ENCODE data around the gene RHOXF1.
A peak's percentile ranks its signal among the peaks of the same experiment; 100 is the strongest.
"Not testable (repeated sequence)": the region's sequence is repeated elsewhere in the genome, so short reads cannot be mapped to it uniquely, and the experiment has no call there.

RHOXF1 gene, protein sequence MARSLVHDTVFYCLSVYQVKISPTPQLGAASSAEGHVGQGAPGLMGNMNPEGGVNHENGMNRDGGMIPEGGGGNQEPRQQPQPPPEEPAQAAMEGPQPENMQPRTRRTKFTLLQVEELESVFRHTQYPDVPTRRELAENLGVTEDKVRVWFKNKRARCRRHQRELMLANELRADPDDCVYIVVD

DNA sequence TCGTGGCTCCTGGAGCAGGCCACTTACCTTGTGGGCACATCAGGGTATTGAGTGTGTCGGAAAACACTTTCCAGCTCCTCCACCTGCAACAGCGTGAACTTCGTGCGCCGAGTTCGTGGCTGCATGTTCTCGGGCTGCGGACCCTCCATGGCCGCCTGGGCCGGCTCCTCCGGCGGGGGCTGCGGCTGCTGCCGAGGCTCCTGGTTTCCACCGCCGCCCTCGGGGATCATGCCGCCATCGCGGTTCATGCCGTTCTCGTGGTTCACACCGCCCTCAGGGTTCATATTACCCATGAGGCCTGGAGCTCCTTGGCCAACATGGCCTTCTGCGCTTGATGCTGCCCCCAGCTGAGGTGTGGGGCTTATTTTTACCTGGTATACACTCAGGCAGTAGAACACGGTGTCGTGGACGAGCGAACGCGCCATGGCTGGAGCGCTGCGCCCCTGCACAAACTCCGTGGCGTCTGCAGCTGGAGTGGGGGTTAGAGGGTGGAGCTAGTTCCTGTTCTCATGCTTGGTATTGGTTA lies at the start of gene RHOXF1:
Gene RHOXF1 (minus strand): TSS at position 476 of the 526 bp plus-strand sequence. CDS start 51 bp downstream, at position 425.
- no peak for DNase-seq (ENCODE audit: insufficient read length, low spot score)
- FAIRE-seq, result no peak

DNA sequence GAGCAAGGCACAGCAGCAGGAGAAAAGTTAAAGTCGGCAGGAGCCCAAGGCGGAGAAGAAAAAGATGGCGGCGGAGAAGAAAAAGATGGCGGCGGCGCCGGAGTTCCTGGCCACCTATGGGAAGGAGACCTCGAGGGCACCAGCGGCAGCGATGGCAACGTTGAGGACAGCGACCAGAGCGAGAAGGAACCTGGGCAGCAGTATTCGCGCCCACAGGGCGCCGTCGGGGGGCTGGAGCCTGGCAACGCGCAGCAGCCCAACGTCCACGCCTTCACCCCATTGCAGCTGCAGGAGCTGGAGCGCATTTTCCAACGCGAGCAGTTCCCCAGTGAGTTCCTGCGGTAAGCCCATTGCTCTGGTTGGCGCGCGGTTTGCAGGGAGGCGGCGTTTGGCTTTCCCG lies 43.4 kb upstream of the RHOXF1 start:
- not testable (repeated sequence) for DNase-seq (ENCODE audit: insufficient read length, low spot score); FAIRE-seq

GRCh38 chrX:120158313-120158712 lies 42.6 kb upstream of the RHOXF1 start, which contains the start of gene RHOXF2:
TSS of gene RHOXF2 (plus strand) at chrX:120158613. CDS start at chrX:120158751, 138 bp downstream.
- FAIRE-seq; DNase-seq (ENCODE audit: insufficient read length, low spot score): not testable (repeated sequence)

DNA sequence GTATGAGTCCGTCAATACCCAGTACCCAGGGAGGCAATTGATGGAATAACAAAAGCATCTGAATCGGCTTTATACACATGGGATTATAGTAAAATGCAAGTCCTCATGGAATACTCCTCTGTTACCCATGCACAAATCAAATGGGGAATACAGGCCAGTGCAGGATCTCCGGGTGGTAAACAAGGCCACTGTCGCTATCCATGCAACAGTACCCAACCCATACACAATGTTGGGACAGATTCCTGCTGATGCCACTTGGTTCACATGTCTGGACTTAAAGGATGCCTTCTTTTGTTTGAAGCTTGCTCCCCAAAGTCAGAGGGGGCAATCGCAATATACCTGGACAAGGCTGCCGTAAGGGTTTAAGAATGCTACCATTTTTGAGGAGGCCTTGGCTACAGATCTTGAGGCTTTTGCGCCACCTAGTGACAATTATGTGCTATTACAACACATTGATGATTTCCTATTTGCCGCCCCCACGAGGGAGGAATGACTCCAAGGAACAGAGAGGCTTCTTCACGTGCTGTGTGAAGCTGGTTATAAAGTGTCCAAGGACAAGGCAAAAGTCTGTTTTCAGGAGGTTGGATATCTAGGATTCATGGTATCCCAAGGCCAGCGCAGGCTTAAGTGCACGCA lies 34.5 kb upstream of the RHOXF1 start:
- DNase-seq (ENCODE audit: insufficient read length, low spot score); FAIRE-seq: not testable (repeated sequence)

GRCh38 chrX:120147537-120147936 lies 31.8 kb upstream of the RHOXF1 start:
- FAIRE-seq (no peak), DNase-seq (ENCODE audit: insufficient read length, low spot score) (no peak)

- not testable (repeated sequence) for FAIRE-seq
Measured at GRCh38 chrX:120146323-120146722, 30.6 kb upstream of the RHOXF1 start.

DNA sequence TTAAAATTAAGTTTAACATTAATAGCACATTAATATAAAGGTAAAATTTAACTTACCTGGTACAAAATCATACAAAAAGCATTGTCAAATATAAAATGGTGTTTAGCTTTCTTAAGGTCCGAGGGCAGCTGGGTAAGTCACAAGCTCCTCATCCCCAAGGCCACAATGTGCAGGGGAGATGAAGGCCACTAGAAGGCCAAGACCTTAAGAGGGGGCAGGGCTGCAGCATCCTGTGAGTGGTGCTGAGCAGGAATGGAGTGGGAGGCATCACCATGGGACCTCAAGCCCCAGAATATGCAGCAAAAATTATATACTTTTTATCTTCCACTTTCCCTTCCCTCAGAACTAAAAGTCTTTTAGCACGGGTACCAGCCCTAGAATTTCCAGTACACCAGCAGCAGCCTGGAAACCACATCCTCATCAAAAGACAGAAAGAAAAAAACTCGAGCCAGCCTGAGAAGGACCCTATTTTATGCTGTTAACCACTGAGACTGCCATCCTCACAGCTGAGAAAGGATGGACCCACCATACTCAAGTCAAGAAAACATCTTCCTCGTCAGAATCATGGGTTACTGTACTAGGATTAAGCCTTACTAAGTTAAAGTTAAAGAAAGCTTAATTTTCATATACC lies 29.7 kb upstream of the RHOXF1 start:
- no peak for DNase-seq (ENCODE audit: insufficient read length, low spot score)
- FAIRE-seq, result no peak

More at GRCh38 chrX:120146323-120146722, 30.6 kb upstream of the RHOXF1 start:
- DNase-seq (ENCODE audit: insufficient read length, low spot score), result not testable (repeated sequence)

DNA sequence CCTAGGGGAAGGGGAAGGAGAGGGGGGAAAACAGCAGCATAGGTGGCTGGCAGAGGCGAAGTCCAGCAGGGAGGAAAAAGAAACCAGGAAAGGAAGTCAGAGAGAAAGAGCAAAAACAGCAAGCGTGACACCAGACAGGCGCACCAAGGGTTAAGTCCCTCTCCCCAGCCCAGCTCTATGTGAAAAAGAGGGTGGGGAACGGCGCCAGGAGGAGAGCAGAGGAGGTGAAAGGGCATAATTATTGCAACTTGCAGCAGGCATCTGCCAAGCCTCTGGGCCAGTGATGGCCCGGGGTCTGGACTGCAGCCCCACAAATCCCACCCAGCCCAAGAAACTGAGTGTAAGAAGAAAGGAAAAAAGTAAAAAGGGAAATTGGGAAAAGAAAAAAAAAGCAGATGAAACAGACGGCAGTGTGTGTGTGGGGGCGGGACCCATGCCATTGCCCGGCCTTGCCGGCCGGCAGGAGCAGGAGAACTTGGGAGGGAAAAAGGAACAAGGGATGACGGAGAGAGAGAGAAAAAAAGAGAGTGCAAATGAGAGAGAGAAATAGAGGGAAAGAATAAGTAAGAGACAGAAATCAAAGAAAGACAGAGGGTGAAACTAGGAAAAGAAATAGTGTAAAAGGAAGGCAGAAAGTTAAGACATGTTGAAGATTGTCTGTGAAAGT lies 28.6 kb upstream of the RHOXF1 start:
- no peak for DNase-seq (ENCODE audit: insufficient read length, low spot score)

DNA sequence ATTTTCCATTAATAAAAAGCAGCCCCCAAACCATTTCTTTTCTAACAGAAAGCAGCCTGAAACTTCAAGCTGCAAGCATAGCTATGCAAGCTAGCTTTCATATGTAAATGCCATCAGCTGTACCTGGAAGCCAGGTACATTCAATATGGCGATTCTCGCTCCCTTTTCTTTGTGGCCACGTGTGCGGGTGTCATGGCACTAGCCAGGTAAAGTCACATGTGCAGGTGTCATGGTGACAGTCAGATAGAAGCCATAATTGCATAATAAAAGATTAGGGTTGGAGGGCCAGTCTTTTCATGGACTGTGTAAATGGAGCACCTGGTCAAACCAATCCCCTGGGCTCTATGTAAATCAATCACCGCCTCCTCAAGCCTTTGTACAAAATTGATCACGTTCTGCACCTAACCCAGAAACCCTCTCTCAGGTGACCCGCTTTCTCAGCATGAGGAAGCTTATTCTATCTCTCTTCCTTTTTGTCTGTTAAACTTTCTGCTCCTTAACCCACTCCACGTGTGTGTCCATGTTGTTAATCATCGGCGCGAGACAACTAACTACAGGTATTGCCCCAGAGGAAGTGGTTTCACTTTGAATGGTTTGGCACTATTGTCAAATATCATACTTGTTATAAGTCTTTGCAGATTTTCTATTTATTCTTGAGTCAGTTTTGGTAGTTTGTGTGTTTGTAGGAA lies 24.7 kb upstream of the RHOXF1 start:
- FAIRE-seq (no peak), DNase-seq (ENCODE audit: insufficient read length, low spot score) (no peak)

More for the DNA sequence above, 28.6 kb upstream of the RHOXF1 start:
- FAIRE-seq, result no peak

- DNase-seq (ENCODE audit: insufficient read length, low spot score) (no peak), FAIRE-seq (no peak)
Measured at GRCh38 chrX:120137439-120137838, 21.7 kb upstream of the RHOXF1 start.

- DNase-seq (ENCODE audit: insufficient read length, low spot score), result no peak
- FAIRE-seq, result no peak
Measured at GRCh38 chrX:120136840-120137239, 21.1 kb upstream of the RHOXF1 start.

- FAIRE-seq (no peak), DNase-seq (ENCODE audit: insufficient read length, low spot score) (no peak)
Measured at GRCh38 chrX:120136128-120136527, 20.4 kb upstream of the RHOXF1 start.

DNA sequence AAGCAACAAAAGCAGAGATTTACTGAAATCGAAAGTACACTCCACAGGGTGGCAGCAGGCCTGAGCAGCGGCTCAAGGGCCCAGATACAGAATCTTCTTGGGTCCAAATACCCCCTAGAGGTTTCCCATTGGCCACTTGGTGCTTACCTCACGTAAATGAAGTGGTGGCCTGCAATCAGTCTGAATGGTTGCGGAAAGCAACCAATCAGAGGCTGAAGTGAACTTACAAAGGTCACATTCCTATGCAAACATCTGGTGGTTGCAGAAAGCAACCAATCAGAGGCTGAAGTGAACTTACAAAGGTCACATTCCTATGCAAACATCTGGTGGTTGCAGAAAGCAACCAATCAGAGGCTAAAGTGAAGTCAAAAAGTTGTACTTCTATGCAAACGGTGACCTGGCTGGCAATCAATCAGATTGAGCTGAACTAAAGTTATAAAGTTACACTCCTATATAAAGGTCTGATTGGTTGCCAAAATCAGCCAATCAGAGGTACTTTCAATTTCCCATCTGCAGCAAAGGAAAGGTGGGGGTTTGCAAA lies 12.7 kb upstream of the RHOXF1 start:
- peak; percentile 54 for FAIRE-seq
- DNase-seq (ENCODE audit: insufficient read length, low spot score), result not testable (repeated sequence)

DNA sequence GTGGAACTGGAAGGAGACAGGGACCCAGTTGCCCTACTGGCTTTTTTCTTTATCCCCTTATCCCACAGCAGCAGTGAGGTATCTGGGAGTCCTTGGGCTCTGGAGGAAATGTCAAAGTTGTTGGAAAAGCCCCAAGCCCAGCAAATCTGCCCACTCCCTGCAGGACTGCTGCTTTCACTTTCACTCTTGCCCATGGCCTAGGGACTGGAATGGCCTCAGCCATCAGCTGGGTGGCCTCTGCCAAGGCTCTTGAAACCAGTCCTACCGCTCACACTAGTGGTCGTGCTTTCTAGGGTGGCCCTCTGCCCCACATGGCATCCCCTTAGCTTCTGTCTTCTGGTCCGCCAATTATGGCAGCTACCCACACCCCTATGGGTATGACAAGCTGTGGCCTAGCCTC lies 9.7 kb upstream of the RHOXF1 start:
- DNase-seq (ENCODE audit: insufficient read length, low spot score) (no peak), FAIRE-seq (no peak)

GRCh38 chrX:120120223-120120622 lies 4.5 kb upstream of the RHOXF1 start:
- FAIRE-seq (no peak), DNase-seq (ENCODE audit: insufficient read length, low spot score) (no peak)

- FAIRE-seq (no peak), DNase-seq (ENCODE audit: insufficient read length, low spot score) (no peak)
Measured at GRCh38 chrX:120111611-120112010, 4.1 kb downstream of the RHOXF1 start.

GRCh38 chrX:120109378-120109777 lies 6.3 kb downstream of the RHOXF1 start:
- FAIRE-seq, result no peak
- no peak for DNase-seq (ENCODE audit: insufficient read length, low spot score)

GRCh38 chrX:120104707-120105106 lies 11.0 kb downstream of the RHOXF1 start:
- DNase-seq (ENCODE audit: insufficient read length, low spot score); FAIRE-seq: not testable (repeated sequence)

DNA sequence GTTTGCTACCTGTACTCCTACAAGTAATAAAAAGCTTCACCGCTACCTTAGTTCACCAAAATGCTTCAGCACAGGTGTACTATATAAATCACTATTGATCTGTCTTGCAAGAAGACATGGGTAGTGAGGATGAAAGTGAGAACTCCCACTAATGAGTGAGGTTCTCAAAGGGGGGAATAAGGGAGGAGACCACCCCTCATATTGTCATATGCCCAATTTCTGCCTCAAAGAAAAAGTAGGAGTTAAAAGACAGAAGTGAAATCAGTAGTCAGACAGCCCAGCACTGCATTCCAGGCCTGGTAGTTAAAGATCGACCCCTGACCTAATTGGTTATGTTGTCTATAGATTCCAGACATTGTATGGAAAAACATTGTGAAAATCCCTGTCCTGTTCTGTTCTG lies 14.7 kb downstream of the RHOXF1 start:
- not testable (repeated sequence) for FAIRE-seq; DNase-seq (ENCODE audit: insufficient read length, low spot score)

DNA sequence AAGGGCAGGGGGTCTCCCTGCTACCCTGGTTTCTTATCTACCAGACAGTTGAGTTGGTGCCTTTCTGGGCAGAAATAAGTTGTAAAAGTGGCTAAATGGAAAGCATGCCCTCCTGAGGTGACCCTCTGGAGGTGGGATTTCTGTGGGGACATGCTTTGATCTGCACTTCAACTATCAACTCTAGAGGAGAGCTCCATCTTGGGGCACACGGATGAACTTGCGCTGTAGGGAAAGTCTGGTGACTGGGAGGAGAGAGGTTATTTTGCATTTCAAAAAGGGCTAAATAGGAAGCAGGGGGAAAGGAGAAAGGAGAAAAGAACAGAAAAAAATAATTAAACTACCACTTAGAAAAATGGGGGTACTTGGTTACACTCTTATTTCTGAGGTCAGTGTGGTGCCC lies 25.5 kb downstream of the RHOXF1 start:
- no peak for DNase-seq (ENCODE audit: insufficient read length, low spot score)
- no peak for FAIRE-seq

Data from HTR-8/SVneo (cell line).